ENCODE results near the gene ZGPAT.
A peak's percentile ranks its signal among the peaks of the same experiment; 100 is the strongest.

The ZGPAT gene

DNA sequence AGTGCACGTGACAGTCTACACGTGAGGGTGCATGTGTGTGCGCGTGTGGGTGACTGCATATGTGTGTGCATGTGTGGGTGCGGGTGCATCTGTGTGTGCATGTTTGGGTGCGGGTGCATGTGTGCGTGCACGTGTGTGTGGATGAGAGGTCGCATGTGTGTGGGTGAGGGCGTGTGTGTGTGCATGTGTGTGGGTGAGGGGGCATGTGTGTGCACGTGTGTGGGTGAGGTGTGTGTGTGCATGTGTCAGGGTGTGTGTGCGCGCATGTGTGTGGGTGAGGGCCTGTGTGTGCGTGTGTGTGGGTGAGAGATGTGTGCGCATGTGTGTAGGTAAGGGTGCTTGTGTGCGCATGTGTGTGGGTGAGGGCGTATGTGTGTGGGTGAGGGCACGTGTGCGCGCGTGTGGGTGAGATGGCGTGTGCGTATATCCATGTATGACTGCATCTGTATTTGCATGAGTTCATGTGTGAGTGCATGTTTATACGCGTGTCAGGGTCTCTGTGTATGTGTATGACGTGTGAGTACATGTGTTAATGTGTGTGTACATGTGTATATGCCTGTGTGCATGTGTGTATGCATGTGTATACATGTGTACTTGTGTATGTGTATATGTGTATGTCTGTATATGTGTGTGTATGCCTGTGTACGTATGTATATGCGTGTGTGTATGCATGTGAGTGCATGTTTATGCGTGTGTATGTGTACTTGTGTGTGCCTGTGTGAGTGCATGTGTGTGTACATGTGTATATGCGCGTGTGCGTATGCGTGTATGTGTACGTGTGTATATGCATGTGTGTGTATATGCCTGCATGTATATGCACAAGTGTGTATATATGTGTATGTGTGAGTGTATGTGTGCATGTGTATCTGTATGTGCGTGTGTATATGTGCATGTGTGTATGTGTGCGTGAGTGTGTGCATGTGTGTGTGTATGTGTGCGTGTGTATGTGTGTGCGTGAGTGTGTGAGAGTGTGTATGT is 24.6 kb downstream of the ZGPAT start:
- FAIRE-seq (no peak), DNase-seq (ENCODE audit: extremely low spot score, insufficient read length, low read depth) (no peak)

GRCh38 chr20:63733117-63733516 is 25.3 kb downstream of the ZGPAT start:
- FAIRE-seq (no peak), DNase-seq (ENCODE audit: extremely low spot score, insufficient read length, low read depth) (no peak)

- DNase-seq (ENCODE audit: extremely low spot score, insufficient read length, low read depth) (no peak), FAIRE-seq (no peak)
Observed at GRCh38 chr20:63733579-63734081, 25.8 kb downstream of the ZGPAT start.

DNA sequence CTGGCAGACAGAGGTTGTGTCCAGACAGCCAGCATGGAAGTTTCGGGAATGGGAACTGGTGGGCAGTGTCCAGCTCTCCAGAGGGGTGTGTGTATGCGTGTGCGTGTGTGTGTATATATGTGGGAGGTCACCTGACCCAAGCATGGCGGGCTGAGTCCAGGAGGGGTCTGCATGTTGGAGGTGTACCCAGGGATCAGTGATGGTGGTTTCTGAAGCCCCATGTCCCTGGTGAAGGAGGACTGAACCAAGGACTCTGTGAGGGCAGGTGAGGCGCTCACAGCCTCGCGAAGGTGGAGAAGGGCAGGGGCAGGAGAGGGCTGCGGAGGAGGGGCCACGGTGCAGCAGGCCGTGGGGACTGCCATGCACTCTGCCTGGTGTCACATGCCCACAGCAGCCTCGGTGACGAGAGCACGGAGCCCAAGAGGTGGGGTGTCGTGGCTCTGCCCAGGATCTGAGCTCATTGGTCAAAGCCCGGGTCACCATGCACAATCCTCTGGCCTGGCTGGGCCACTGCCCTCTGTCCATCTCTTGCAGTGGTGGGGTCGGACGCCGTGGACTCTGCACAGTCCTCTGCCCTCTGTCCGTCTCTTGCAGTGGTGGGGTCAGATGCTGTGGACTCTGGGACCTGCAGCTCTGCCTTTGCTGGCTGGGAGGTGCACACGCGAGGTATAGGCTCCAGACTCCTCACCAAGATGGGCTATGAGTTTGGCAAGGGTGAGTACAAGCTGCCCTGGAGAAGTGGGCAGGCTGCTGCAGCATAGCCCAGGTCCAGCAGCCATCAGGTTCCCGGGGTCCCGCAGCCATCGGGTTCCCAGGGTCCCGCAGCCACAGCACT is 26.5 kb downstream of the ZGPAT start:
- DNase-seq (ENCODE audit: extremely low spot score, insufficient read length, low read depth) (no peak), FAIRE-seq (no peak)

- FAIRE-seq, result no peak
- no peak for DNase-seq (ENCODE audit: extremely low spot score, insufficient read length, low read depth)
Observed at GRCh38 chr20:63734946-63735858, 27.4 kb downstream of the ZGPAT start.

- peak; percentile 78 for FAIRE-seq
- no peak for DNase-seq (ENCODE audit: extremely low spot score, insufficient read length, low read depth)
Observed at GRCh38 chr20:63735859-63736718, 28.2 kb downstream of the ZGPAT start, which contains the start of gene LIME1. TSS of gene LIME1 (plus strand) at chr20:63736664. CDS start at chr20:63737550, 886 bp downstream.

DNA sequence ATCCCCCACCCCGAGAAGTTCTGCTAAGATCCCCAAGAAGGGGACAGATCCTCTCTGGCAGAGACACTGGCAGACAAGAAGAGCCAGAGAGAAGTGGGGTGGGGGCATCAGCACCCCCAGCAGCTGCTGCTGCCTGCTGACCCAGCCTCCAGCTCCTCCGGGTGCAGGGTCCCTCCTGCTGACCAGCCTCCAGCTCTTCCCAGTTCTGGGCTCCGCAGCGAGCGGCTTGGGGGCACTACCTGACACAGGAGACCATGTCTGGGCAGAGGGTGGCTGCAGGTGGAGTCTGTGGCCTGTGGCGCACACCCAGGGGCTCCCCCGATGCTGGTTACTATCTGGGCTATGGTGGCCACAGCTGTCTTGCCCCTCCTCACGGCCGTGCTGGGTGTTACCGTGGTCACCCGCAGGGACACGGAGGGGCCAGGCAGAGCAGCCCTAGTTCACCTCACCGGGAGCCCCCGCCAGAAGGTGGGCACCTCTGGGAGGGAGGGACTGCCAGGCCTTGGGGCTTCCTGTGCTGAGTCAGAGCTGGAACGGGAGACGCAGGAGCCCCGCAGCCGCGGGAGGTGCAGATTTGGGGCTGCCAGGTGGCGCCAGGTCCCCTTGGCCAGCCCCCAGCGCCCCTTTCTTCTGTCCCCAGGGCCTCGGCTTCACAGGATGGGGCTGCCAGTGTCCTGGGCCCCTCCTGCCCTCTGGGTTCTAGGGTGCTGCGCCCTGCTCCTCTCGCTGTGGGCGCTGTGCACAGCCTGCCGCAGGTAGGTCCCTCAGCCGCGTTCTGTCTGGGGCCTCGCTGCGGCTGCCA is 29.3 kb downstream of the ZGPAT start:
- FAIRE-seq, result peak; percentile 66

DNA sequence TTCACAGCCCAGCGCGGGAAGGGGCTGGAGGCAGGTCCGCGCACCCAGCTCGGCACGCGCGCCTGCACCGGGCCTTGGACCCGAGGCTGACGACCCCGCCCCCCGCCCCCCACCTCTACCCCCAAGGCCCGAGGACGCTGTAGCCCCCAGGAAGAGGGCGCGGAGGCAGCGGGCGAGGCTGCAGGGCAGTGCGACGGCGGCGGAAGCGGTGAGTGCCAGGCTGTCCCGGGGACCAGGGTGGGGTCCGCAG is 29.8 kb downstream of the ZGPAT start:
- no peak for DNase-seq (ENCODE audit: extremely low spot score, insufficient read length, low read depth)
- no peak for FAIRE-seq

More for the DNA sequence above, 29.3 kb downstream of the ZGPAT start:
- DNase-seq (ENCODE audit: extremely low spot score, insufficient read length, low read depth), result no peak

DNA sequence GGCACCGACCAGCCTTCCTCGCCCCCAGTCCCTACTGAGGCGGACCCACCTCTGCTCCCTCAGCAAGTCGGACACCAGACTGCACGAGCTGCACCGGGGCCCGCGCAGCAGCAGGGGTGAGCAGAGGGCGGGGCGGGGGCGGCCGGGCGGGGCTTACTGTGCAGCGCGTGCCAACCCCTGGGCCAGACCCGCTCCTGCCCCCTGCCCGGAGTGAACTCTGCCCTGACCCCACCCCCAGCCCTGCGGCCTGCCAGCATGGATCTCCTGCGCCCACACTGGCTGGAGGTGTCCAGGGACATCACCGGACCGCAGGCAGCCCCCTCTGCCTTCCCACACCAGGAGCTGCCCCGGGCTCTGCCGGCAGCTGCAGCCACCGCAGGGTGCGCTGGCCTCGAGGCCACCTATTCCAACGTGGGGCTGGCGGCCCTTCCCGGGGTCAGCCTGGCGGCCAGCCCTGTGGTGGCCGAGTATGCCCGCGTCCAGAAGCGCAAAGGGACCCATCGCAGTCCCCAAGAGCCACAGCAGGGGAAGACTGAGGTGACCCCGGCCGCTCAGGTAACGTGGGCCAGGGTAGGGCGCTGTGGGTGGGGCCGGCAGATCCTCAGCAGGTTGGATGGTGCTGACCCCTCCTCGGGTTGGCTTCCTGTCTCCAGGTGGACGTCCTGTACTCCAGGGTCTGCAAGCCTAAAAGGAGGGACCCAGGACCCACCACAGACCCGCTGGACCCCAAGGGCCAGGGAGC is 30.3 kb downstream of the ZGPAT start:
- FAIRE-seq, result no peak

GRCh38 chr20:63738687-63739129 is 30.9 kb downstream of the ZGPAT start:
- FAIRE-seq (no peak), DNase-seq (ENCODE audit: extremely low spot score, insufficient read length, low read depth) (no peak)

More for the DNA sequence above, 30.3 kb downstream of the ZGPAT start:
- DNase-seq (ENCODE audit: extremely low spot score, insufficient read length, low read depth), result no peak

GRCh38 chr20:63739130-63740069 is 31.6 kb downstream of the ZGPAT start, which contains the start of gene SLC2A4RG:
TSS of gene SLC2A4RG (plus strand) at chr20:63739776. CDS start at chr20:63739913, 137 bp downstream.
- DNase-seq (ENCODE audit: extremely low spot score, insufficient read length, low read depth) (peak; percentile 88), FAIRE-seq (no peak)

DNA sequence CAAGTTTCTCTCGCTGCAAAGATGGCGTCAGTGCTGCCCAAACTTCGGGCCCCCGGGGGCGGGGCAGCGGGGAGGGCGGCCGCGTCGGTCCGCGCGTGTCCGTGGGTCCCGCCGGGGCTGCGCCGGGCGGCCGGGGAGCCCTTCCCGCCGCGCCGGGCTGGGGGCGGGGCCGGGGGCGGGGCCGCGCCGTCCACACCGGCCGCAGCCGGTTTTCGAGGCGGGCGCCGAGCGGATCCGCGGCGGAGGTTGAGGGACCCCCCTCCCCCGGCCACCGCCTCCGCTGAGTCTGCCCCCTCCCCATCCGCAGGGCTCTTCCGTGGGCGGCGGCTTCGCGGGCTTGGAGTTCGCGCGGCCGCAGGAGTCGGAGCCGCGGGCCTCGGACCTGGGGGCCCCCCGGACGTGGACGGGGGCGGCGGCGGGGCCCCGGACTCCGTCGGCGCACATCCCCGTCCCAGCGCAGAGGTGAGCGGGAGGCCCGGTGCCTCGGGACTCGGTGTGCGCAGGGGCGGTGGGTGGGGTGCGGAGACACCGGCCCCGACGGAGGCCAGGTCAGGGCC is 32.3 kb downstream of the ZGPAT start:
- FAIRE-seq (no peak), DNase-seq (ENCODE audit: extremely low spot score, insufficient read length, low read depth) (no peak)

DNA sequence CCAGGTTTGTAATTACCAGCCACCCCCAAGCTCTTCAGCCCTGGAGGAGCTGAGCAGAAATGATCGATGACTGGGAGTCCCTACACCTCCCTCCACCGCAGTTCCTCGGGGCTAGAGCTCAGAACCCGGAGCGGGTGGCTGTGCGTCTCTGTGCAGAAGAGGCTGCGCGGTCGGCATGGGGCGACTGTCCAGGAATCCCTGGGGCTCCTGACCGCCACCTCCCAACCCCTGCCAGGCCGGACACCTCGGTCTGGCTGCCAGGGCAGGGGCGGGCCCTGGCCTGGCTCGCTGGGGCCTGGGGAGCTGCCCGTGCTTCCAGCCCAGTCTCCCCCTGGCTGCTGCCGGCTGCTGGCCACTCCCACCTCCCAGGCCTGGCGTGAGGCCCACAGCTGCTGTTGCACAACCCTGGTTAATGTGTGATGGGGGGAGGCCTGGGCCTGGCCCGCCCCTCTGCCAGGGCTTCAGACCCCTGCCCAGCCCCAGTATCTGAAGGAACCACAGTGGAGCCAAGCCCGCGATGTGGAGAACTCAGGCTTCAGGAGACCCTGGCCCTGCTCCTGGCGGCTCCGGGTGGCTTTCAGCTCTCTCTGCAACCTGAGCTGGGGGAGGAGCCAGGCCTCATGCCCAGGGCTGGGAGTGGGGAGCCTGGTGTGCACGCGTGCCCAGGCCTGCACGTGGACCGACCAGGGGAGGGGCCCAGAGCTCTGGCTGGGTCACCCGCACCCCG is 33.0 kb downstream of the ZGPAT start:
- no peak for FAIRE-seq
- DNase-seq (ENCODE audit: extremely low spot score, insufficient read length, low read depth), result no peak

DNA sequence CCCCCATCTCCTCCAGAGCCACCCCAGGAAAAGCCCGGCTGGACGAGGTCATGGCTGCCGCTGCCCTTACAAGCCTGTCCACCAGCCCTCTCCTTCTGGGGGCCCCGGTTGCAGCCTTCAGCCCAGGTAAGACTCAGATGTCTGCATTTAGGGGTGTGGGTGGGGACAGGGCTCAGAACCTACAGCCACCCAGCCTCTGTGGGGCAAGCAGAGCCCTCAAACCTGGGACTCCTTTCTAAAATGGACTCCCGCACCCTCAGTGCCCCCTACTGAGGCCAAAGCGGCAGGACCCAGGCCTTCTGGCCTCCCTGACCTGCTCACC is 33.5 kb downstream of the ZGPAT start:
- DNase-seq (ENCODE audit: extremely low spot score, insufficient read length, low read depth), result no peak
- no peak for FAIRE-seq

- no peak for DNase-seq (ENCODE audit: extremely low spot score, insufficient read length, low read depth)
Observed at GRCh38 chr20:63741676-63742380, 34.0 kb downstream of the ZGPAT start.

More at GRCh38 chr20:63741676-63742380, 34.0 kb downstream of the ZGPAT start:
- no peak for FAIRE-seq

Data from GM18507 (cell line).